Stimulated activated CD8-positive, alpha-beta memory T cell treated with anti-CD3 and anti-CD28 coated beads, Interleukin-12 subunit alpha, Interleukin-12 subunit beta, amount 100 ng/mL, for 1 hour (primary cell): Measurements from ENCODE around the gene SPG11.
"Not testable (repeated sequence)": the region's sequence is repeated elsewhere in the genome, so short reads cannot be mapped to it uniquely, and the experiment has no call there.

Experiments
- DNase-seq: peaks from one replicate; pipeline ENCODE4 v3.0.0-alpha.2; 2020; ENCODE audit warnings: low read depth

Gene SPG11

DNA sequence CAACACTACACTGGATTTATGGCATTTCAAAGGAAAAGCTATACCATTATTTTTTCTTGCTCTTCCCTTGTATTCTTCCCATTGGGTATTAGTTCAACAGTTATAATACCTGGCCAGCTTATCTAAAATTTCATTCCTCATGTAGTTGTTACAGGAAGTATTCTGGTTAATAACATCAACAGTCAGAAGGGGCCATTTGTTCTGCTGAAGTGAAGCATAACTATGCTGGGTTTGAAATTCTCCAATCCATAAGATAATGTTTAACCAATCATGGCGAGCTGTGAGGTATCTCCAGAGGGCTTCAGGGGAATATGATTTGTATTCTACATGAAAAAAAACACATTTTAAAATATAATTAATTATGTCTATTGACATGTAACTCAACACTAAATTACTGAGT lies 43.4 kb downstream of the SPG11 start:
- DNase-seq: no peak

DNA sequence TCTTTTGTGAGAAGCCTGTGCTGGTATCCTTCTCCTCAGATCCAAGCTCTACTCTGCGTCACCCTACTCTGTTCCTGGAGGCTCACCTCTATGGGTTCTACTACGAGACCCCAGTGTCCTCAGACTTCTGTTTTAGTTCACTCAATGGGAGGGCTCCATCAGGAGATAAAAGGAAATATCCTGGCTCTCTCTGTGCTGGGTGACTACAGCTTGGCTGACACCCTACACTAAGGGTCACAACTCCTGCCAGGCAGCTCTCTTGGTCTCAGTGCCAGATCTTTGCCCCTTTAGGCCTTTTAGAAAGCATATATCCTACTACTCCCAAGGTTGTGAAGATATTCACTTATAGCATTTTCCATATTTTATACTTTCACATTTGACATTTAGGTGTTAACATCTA lies 46.5 kb downstream of the SPG11 start:
- DNase-seq: no peak

DNA sequence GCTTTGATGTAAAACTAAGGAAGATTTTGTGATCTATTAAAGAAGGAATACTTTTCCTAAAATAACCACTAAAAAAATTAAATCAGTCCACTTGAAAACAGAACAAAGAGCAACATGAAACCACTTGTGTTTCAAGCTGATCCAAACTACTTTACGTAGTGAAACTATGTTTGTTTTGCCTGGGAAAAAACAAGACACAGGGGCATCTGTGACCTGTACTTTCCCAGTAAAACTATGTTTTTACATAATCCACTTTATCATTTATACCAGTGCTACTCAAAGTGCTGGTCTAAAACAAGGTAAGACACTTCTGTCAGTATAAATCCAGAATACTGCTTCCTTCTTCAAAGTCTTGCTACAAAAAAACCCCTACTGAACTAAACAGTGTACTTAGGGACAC lies 56.7 kb downstream of the SPG11 start:
- no peak for DNase-seq

DNA sequence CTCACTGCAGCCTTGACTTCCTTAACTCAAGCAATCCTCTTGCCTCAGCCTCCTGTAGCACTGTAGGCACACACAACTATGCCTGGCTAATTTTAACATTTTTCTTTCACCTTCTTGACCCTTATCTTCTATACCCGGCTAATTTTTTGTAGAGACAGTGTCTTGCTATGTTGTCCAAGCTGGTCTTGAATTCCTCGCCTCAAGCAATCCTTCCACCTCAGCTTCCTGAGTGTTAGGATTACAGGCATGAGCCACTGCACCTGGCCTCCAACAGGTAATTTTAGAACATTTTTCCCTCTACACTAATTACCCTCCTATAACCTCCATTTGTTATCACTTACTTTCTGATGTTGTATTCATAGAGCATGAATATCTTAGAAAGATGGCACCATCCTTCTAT lies 60.3 kb downstream of the SPG11 start:
- DNase-seq: no peak

DNA sequence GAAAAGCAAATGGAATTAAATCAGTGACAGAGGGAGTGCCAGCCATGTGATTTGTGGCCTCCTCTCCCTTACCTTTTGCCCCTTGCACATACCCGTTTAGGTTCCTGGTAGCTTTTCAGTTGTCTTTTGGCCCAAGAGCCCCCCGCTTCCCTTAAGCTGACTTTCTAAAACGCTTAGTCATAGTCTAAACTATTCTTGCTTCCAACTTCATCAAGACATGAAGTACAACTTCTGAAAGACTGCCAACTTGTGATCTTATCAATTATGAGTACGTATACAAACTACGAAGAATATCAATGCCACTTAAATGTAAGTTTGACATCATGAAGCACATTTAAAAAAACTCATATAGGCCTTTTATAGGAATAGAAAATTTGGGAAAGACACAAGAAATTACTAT lies 64.6 kb downstream of the SPG11 start:
- DNase-seq: no peak

DNA sequence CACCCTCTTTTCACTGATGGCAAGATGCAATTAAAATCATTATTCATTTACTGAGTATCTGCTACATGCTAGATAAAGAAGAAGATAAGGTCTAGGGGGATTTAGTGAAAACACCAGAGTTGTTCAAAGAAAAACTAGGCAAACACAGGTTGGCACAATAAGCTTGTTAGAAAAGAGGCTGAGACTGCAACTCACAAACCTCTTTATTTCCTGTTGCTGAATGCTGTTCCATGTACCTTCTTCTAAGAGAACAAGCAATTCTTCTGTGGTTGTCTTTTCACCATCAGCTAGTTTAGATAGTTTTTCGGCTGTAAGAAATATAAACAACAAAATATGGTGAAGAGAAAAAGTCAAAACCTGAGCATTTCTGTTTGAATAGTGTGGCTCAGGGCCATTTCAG lies 65.4 kb downstream of the SPG11 start:
- DNase-seq: no peak

DNA sequence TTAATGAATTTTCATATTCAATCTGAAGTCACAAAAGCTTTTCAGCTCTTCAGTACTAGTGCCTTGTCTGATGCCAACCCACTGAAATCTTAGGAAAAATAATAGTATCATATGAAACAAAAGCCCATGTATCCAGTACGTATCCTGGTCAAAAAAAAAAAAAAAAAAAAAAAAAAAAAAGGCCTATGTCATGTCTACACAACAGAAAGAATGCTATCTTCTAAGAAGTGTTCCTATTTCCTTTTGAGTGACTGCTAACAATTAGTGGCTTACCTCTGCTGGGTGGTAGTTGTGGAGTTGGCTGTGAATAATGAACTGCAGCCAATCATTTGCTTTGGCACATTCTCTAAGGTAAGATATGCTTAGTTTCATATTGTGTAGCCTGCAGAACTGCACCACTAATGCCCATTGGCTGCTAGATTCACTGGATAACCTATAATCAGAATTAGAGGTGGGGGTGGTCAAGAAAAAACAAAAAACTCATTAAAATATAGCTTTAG lies 66.9 kb downstream of the SPG11 start:
- DNase-seq: no peak

DNA sequence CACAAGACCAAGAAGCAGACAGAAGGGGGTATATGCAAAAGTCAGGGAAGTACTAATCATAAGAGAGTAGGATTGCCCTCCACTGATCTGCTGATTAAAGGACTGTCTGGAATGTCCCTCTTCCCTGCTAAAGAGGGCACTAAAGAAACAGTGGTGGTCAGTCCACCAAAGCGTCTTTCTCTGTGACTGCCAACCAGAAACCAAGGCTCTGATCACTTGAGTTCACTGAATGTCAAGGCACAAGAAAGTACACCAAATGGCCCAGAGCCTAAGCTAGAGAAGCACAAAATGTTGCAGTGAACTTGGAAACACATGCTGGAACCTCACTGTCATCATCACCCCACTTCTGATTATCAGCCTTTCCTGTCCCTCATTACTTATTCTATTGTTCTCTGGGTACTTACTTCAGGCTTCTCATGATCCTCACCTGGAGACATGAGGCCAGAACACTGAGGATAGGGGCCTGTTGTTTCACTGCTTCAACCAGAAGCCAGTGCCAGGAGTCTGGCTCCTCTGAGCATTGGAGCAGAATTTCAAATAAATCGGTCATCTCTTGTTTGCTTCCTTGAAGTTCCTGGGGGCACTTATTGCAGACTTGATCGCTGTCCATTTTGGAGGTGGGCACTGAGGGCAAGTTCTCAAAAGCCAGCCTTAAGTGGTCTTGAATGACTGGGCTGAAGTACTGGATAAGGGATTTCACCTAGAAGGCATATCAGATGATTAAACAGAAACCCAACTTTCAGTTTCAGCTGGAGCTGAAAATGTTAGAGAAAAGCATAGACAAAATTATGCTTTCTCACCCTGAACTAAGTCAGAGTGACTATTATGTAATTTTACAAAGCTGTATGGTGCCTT lies 67.6 kb downstream of the SPG11 start:
- no peak for DNase-seq

DNA sequence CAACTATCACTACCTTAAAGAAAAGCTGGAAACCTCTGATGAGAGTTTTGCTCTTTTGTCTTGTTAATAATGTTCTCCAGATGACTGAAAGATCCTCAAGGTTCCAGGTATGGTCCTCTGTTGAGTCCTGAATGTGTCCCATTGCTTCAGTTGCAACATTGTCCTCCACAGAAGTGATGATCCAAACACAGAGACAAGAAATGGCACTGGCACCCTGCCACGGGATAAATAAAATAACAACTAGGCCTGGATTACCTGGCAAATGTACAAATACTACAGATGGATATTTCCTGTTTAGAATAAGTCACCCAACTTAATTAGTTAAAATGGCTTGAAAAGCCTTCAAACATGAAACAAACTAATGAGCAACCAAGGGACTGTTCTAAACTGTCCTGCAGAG lies 68.2 kb downstream of the SPG11 start:
- no peak for DNase-seq

DNA sequence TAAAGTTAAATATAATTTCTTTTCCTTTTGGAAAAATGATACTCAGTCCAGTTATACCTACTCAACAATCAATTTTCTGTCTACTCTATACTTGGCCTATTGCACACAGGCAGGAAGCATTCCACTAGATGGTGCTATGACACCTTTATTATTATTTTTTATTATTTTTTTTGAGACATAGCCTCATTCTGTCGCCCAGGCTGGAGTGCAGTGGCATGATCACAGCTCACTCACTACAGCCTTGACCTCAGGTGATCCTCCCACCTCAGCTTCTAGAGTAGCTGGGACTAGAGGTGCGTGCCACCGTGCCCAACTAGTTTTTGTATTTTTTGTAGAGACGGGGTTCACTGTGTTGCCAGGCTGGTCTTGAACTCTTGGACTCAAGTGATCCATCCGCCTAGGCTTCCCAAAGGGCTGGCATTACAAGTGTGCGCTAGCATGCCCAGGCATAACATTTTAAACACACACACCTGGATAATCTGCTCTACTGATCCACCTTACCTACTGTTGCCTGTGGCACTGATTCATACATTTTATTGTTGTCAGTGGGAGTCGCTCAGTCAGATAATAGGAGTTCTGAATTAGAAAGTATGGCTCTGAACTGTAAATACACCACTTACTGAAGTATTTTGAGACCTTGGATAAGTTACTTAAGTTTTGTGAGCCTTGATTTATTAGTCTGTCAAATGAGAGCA lies 70.3 kb downstream of the SPG11 start:
- no peak for DNase-seq

DNA sequence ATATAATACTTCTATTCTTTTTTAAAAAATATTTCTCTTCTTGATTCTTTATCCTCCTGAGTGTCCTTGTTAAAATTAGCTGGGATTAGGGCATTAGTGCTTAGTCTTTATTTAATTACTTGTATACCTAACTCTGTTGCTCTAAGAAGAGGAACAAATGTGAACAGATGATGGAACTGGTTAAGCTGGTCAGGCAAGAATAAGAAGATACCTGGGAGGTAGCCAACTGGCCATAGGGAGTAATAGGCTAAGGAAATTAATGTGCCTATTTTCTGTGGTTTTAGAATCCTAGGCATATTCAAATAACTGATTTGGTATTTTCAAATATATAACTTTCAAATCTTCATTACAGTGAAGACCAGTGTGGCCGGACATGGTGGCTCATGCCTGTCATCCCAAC lies 72.1 kb downstream of the SPG11 start:
- DNase-seq: no peak

DNA sequence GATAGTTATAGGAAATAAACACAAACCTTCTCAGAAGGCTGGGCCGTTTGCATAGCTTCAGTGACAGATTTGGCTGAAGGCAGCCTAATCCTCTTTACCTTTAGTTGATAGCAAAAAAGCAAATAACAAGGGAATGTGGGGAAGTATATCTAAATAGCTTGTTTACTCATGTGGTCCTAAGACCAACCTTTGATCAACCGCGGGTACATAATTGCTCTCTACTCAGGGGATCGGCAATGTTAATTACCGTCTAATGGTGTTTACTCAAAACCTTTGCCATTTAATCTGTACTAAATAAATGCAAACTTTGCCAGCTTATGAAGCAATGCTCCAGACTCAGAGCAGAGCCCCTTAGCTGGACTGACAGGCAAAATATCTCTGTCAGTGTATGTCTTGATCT lies 74.9 kb downstream of the SPG11 start:
- no peak for DNase-seq

DNA sequence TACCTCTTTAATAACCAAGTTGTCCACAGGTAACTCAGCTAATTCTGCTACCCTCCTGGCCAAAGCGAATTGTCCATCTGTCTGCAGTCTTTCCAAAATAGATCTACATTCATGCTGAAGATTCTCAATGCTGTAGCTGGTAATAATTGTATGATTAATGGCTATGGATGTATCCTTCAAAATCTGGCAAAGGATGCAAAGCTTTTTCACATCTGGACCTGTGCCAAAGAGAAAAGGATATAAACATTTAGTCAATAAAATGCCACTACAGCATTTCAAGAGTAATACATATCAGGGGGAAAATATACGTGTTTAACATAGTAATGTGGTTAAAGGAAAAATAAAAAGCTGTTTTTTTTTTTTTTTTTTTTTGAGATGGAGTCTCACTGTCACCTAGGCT lies 77.8 kb downstream of the SPG11 start:
- no peak for DNase-seq

DNA sequence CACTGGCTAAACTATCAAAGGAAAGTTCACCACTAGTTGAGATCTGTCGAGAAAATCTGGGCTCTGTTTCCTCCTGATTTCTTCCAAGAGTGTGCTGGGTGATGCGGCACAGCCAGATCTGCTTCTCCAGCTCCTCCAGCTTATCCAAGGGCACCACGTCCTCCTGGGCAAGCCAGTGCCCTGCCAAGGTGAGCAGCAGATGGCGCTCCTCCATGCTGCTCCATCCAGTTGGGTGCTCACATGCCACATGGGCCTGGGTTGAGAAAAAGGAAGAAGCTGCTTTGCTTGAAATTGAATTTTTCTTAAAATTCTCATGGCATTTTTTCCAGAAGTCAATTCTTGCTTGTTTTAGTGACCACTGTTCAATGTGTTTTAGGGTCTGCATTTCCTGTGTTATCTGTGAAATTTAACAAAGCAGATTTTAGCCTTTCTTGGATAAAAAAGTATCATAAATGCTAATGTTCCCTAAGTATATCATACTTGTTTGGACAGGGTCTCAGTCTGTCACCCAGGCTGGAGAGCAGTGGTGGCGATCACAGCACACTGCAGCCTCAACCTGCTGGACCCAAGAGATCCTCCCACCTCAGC lies 79.2 kb downstream of the SPG11 start:
- DNase-seq: peak; percentile 23

DNA sequence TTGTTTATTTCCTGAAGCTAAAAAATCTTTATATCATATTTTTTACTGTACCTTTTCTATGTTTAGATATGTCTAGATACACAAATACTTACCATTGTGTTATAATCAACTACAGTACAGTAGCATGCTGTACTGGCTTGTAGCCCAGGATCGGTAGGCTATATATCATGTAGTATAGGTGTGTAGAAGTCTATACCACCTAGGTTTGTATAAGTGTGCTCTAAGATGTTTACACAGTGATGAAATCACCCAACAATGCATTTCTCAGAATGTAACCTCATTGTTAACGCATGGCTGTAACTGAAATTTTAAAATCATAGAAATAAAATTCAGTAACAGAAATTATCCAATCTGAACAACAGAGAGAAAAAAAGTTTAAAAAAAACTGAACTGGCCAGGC lies 83.4 kb downstream of the SPG11 start:
- no peak for DNase-seq

DNA sequence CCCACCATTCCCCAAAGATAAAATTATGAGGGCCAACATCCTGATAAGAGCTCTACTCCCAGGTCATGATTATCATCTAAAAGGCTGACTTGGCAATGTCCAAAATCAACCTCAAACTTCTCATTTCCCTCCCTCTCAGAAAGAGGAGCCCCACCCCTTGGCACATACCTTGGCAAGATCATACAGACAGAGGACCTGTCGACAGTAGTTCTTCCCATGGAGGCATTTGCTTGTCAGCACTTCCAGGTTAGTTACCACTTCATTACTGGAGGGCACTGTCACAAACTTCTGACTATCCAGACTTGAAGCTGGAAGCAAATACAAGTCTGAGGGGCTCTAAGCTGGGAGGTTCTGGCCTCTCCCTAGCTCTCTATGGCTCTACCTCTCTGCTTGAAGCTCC lies 88.7 kb downstream of the SPG11 start:
- DNase-seq: no peak

DNA sequence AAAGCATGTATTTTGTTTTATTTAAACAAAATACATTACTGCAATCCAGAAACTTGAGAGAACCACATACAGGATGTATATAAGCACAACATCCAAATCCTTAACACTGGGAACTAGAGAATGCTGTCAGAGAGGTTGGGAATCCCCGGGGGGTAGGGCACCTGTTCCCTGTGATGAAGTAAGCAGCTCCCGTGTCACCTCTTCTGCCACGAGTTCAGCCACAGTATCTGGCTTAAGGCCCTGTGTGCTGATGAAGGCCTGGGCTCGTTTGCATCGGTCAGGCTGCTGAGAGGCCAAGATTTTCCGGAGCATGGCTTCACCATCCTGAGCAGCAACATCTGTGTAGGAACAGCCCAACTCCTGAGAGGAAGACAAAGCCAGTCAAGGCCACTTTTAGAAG lies 90.1 kb downstream of the SPG11 start:
- DNase-seq: no peak

DNA sequence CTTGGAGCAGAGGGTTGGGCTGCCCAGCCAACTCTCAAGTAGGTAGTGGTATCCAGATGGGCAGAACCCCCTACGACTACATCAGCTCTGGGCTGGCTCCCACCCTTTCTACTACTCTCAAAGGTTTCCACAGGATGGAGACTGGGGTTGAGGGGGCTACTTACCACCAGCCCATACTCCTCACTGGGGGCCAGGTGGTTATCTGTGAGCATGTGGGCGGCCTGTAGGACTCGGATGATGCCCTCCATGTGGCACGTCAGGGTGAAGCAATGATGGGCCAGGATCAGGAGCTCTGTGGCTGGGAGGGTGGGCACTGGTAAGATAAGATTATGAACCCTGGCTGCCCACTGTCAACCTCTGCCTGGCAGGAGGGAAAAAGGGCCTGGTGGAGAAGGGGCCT lies 93.1 kb downstream of the SPG11 start:
- DNase-seq: no peak

DNA sequence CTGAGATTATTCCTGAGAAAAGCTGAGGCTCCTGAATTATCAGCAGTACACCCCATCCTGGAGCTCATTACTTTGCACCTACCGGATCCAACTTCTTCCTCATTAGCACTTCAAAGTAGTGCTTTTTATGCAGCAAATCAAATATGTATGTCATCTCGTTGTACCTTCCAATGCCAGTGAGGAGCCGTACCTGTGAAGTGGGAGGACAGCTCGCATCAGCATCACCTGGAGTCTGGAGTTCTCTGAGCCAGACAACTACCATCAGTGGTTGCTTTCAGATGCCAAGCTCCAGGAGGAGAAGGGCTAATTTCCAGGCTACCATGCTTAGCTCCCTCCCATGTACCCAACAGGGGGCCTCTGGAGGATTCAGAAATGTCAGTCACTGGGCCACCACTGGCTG lies 94.1 kb downstream of the SPG11 start:
- DNase-seq: no peak

DNA sequence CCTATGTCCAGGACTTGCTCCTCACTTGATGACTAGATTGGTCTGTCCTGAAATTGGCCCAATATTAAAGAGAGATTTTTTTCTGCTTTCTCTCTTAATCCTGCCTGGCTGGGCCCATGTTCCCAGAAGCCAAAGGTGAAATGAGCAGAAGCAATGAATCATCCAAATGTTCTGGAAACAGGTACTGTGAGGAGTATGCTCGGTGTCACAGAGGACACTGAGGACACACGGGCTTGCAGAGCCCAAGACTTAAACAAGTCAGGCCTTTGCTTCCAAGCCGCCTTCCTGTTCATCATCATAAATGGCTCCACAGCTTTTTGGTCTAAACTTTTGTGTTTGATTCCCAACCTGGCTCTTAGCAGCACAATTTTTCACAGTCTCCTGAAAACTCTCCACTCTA lies 95.1 kb downstream of the SPG11 start:
- no peak for DNase-seq

DNA sequence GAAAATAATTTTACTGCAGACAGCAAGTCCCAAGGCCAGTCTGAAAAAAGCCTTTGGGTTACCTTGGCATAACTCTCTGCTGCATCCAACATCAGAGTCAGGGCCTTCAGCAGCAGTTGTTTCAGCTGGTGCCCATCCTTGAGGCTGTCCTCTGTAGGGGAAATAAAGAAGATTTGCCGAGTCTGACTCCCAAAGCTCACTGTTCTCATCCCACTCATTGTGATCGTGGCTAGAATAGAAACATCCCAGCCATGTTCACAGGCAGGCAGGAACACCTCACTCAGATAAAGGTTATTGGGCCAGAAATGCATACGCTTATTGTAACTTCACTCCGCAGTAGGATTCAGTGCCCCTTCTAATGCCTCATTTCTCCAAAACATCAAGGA lies 97.3 kb downstream of the SPG11 start:
- DNase-seq: no peak

DNA sequence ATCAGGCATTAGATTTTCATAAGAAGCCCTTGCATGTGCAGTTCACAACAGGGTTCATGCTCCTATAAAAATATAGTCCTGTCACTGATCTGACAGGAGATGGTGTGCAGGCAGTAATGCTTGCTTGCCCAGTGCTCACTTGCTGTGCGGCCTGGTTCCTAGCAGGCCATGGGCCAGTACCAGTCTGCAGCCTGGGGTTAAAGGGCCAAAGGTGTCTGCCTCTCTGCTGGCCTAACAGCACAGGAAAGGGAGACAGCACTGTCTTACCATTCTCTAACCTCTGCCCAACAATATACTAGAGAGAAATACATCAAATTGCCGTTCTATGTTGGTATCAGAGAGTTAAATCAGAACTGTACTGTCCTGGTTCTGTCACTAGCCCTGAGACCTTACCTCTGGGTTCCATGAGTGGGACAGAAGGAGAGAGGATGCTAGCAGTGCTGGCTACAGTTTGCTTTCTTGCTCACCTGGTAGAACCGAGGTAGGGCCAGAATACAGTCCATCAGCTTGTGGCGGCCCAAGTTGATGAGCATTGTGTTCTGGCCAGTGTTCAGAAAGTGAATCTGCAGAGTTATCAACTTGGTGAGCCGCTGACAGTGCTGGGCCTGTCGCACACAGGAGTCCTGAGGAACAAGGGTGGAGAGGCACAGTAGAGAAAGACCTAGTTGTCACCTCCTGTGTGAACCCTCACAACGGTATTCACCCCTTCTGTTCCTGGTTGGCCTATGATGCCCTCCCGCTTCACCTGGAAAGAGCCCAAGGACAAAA lies 97.9 kb downstream of the SPG11 start:
- no peak for DNase-seq

DNA sequence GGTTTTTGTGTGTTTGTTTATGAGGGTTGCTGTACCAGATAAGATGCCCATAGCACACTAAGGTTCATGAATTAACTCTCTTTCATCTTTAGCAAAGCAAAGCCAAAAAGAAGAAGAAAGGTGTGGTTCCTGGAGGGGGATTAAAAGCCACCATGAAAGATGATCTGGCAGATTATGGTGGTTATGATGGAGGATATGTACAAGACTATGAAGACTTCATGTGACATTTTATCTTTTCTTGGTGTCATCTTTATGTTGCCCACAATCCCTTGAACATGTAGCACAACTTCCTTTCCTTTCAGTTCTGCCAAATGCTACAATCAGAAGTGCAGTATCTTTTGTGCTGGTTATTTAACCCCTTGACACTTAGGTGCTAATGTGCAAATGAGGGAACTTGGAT lies 102.5 kb downstream of the SPG11 start:
- DNase-seq: not testable (repeated sequence)
